Mesodermal cell (in vitro differentiated cells): ENCODE results near the gene APLP2. TPM values are rescaled to one million over a fixed set of nuclear protein-coding genes. Genes with fewer than 3 reads are reported as not detected.
"Not testable (repeated sequence)": the region's sequence is repeated elsewhere in the genome, so short reads cannot be mapped to it uniquely, and the experiment has no call there.

ENCODE experiments used
- H3K27ac ChIP-seq: 2 replicates; pipeline ENCODE4 v1.7.0; 2013; ENCODE audit warnings: mild to moderate bottlenecking, low read depth, low read length, moderate library complexity; ENCODE audit not compliant: severe bottlenecking
- H3K36me3 ChIP-seq: 2 replicates; pipeline ENCODE4 v1.7.1; 2013; ENCODE audit warnings: mild to moderate bottlenecking, low read length, moderate library complexity; ENCODE audit not compliant: control insufficient read depth, insufficient read depth
- H3K4me1 ChIP-seq: one replicate; pipeline ENCODE4 v1.7.1; 2013; ENCODE audit warnings: mild to moderate bottlenecking, low read length; ENCODE audit not compliant: insufficient read depth, control insufficient read depth, poor library complexity, severe bottlenecking
- H3K4me3 ChIP-seq: 2 replicates; pipeline ENCODE4 v1.7.0; 2013; ENCODE audit warnings: low read length, control low read depth, mild to moderate bottlenecking; ENCODE audit not compliant: insufficient read depth, poor library complexity, severe bottlenecking; ENCODE audit errors: extremely low read depth
- H3K9me3 ChIP-seq: 2 replicates; pipeline ENCODE4 v1.7.1; 2013; ENCODE audit warnings: mild to moderate bottlenecking, low read length, moderate library complexity; ENCODE audit not compliant: control insufficient read depth
- WGBS, 2 experiments: methylation state at CpG; one replicate each; pipeline ENCODE4 v1.1.5; 2013; ENCODE audit warnings: missing lambda C conversion rate in 2 of 2; ENCODE audit not compliant: insufficient coverage in 2 of 2; 5-methylcytosine and 5-hydroxymethylcytosine counted together
- polyA plus RNA-seq, 2 experiments: library from polyadenylated mRNA; stranded (reverse); fragments of 50-300 nt; gene quantifications; one replicate each; pipeline ENCODE4 v1.2.3, GENCODE V29; 2013

The APLP2 gene
- polyA plus RNA-seq (2013, experiment 1 of 2): 520 TPM
- polyA plus RNA-seq (2013, experiment 2 of 2): 488 TPM

DNA sequence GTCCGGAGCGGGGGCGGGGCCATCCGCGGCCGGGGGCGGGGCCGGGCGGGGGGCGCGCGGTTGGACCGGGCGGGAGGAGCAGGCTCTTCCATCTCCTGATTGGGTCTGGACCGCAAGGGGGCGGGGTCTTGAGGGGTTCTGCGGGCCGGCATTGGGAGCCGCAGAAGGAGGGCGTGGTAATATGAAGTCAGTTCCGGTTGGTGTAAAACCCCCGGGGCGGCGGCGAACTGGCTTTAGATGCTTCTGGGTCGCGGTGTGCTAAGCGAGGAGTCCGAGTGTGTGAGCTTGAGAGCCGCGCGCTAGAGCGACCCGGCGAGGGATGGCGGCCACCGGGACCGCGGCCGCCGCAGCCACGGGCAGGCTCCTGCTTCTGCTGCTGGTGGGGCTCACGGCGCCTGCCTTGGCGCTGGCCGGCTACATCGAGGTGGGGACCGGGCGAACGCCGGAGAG lies at the start of gene APLP2:
APLP2 (plus strand) TSS at position 236 of the 450 bp plus-strand sequence; CDS start at position 320, 84 bp downstream.
- peak within 1 kb of the TSS; percentile 69 for H3K4me3 ChIP-seq
- H3K9me3 ChIP-seq: no peaks in the 10 kb centered on the region
- H3K4me1 ChIP-seq: peaks cover 13% of the 10 kb centered on the region
- peak within 1 kb of the TSS; percentile 88 for H3K27ac ChIP-seq
- WGBS, 2 experiments: 0% methylated on average over 27 to 31 of the region's 51 CpGs
- H3K36me3 ChIP-seq: peaks cover 11% of the 10 kb centered on the region

DNA sequence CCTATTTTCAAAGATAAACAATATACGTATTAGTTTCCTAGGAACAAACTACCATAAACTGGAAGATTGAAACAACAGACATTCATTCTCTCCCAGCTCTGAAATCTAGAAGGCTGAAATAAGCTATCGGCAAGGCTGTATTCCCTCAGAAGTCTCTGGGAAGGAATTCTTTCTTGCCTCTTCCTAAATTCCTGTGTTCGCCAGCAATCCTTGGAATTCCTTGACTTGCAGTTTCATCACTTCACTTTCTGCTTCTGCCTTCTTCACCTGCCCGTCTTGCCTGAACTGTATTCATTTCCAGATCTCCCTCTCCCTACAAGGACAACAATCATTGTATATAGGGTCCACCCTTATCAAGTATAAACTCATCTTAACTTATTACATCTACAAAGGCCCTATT lies 49.4 kb upstream of the APLP2 start:
- no peaks in the 10 kb centered on the region for H3K36me3 ChIP-seq
- H3K27ac ChIP-seq: peak overlapping the region; percentile 36
- 55 to 64% methylated on average over 4 of the region's 4 CpGs for WGBS, 2 experiments
- H3K9me3 ChIP-seq: no peaks in the 10 kb centered on the region
- H3K4me1 ChIP-seq: peaks cover 13% of the 10 kb centered on the region
- no peak overlapping the region for H3K4me3 ChIP-seq

DNA sequence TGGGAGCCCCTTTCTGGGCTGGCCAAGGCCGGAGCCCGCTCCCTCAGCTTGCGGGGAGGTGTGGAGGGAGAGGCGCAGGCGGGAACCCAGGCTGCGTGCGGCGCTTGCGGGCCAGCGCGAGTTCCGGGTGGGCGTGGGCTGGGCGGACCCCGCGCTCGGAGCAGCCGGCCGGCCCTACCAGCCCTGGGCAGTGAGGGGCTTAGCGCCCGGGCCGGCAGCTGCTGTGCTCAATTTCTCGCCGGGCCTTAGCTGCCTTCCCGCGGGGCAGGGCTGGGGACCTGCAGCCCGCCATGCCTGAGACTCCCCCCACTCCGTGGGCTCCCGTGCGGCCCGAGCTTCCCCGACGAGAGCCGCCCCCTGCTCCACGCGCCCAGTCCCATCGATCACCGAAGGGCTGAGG lies 48.1 kb upstream of the APLP2 start:
- H3K9me3 ChIP-seq, H3K27ac ChIP-seq, H3K4me3 ChIP-seq, H3K36me3 ChIP-seq: not testable (repeated sequence)
- 94 to 96% methylated on average over 23 to 31 of the region's 38 CpGs for WGBS, 2 experiments
- H3K4me1 ChIP-seq: peaks cover 13% of the 10 kb centered on the region

DNA sequence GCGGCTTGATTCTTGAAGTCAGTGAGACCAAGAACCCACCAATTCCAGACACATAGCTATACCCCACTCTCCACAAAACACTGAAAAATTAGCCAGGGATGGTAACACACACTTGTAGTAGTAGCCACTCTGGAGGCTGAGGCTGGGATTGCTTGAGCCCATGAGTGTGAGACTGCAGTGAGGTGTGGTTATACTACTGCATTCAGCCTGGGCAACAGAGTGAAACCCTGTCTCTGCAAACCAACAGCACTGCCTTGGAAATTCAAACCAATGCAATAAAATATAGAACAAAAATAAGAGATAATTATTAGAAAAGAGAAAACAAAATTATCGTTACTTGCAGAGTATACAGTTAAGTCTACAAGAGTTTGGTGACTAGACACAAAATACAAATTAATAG lies 46.9 kb upstream of the APLP2 start:
- Histone ChIP-seq H3K9me3 (no peaks in the 10 kb centered on the region), H3K4me1 (peaks cover 13% of the 10 kb centered on the region), H3K4me3 (no peak overlapping the region), H3K36me3 (no peaks in the 10 kb centered on the region), H3K27ac (no peak overlapping the region)
- 100% methylated on average over 1 of the region's 2 CpGs; no CpG with 5 or more reads in 1 of the 2 experiments for WGBS, 2 experiments

DNA sequence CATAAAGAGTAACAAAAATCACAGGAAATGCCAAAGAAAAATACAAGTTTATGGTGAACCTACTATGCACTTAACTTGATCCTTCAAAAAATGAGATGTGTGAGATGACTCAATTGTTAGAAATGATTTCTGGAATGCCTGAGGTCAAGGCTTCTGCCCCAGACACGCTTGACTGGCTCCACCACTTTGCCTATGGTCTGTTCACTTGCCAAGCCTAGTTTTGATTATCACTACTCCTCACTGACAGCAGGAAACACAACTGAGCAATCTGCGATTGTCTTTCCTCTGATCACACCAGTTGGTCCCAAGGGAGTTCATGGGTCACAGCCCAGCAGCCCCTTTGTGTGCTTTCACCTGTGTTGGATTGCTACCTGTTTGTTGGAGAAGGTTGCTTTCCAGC lies 46.5 kb upstream of the APLP2 start:
- no peak overlapping the region for H3K27ac ChIP-seq
- no peak overlapping the region for H3K4me3 ChIP-seq
- H3K4me1 ChIP-seq: peaks cover 13% of the 10 kb centered on the region
- H3K36me3 ChIP-seq: no peaks in the 10 kb centered on the region
- H3K9me3 ChIP-seq: no peaks in the 10 kb centered on the region
- WGBS, 2 experiments: 80 to 92% methylated on average over 2 of the region's 2 CpGs

DNA sequence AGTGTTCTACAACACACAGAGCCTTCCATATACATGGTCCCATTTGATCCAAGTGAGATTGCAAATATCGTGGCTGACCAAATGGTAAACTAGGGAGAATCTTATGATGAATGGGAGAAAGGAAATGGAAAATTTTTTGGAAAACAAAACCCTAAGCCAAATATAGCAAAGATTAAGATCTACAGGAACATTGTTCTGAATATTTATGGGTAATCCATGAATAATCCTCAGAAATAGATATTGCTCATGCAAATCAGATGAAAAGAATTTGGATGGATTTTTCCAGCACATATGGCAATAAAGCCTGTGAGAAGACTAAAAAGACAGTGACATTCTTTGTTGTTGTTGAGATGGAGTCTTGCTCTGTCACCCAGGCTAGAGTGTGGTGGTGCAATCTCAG lies 45.3 kb upstream of the APLP2 start:
- Histone ChIP-seq H3K27ac (no peak overlapping the region), H3K9me3 (no peaks in the 10 kb centered on the region), H3K4me3 (no peak overlapping the region), H3K36me3 (no peaks in the 10 kb centered on the region), H3K4me1 (peaks cover 13% of the 10 kb centered on the region)
- no CpG with 5 or more reads among the region's 1 CpG for WGBS, 2 experiments

DNA sequence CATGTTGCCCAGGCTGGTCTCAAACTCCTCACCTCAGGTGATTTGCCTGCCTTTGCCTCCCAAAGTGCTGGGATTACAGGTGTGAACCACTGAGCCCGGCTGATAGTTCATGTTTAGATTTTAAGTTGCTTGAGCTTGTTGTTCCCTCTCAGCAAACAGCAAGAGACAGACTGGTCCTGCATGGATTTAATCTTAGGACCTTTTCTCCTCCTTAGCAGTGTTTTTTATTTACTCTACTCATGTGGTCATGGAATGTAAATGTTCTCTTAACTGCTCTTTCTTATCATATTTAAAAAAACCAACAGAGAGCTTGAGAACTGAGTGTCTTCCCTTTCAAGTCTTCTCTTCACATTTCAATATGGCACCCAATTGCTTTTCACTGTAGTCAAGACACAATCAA lies 44.3 kb upstream of the APLP2 start:
- WGBS, 2 experiments: 100% methylated on average over 1 of the region's 1 CpG; no CpG with 5 or more reads in 1 of the 2 experiments
- Histone ChIP-seq H3K9me3 (no peaks in the 10 kb centered on the region), H3K27ac (no peak overlapping the region), H3K36me3 (no peaks in the 10 kb centered on the region), H3K4me3 (no peak overlapping the region), H3K4me1 (peaks cover 11% of the 10 kb centered on the region)

DNA sequence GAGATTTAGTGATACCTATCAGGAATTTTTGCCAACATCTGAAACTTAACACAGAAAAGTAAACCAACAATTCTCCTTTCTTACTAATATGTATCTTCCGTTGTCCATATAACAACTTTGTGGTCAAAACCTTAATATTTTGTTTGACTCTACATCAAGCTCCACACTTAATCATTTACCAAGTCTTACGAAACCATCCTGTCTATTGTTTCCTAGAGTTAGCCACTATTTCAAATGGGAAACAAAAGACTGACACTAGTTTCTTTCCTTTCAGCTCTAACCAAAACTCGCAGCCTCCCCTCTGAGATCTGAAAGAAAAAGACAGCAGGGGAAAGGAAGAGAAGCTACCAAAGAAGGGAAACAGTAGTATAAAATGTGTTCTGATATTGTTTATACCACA lies 40.6 kb upstream of the APLP2 start:
- H3K9me3 ChIP-seq: no peaks in the 10 kb centered on the region
- WGBS, 2 experiments: 95 to 100% methylated on average over 2 of the region's 3 CpGs
- no peak overlapping the region for H3K27ac ChIP-seq
- H3K36me3 ChIP-seq: no peaks in the 10 kb centered on the region
- peaks cover 11% of the 10 kb centered on the region for H3K4me1 ChIP-seq
- no peak overlapping the region for H3K4me3 ChIP-seq

DNA sequence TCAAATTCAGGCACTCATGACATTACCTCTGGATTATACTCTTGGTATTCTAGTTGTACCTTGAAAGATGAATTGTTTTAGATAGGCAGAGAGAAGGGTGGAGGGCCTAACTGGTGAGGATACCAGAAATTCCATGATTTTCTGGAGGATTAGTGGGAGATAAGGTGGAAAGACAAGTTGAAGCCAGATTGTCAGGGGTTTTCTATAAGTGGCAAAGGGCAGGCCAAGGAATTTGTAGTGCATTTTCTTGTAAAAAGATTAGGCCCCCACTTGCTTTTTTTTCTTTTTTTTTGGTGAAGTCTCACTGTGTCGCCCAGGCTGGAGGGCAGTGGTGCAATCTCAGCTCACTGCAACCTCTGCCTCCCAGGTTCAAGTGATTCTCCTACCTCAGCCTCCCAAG lies 38.6 kb upstream of the APLP2 start:
- Histone ChIP-seq H3K4me3 (no peak overlapping the region), H3K36me3 (no peaks in the 10 kb centered on the region), H3K4me1 (peaks cover 11% of the 10 kb centered on the region), H3K27ac (no peak overlapping the region), H3K9me3 (no peaks in the 10 kb centered on the region)
- WGBS, 2 experiments: 71 to 73% methylated on average over 1 of the region's 1 CpG

DNA sequence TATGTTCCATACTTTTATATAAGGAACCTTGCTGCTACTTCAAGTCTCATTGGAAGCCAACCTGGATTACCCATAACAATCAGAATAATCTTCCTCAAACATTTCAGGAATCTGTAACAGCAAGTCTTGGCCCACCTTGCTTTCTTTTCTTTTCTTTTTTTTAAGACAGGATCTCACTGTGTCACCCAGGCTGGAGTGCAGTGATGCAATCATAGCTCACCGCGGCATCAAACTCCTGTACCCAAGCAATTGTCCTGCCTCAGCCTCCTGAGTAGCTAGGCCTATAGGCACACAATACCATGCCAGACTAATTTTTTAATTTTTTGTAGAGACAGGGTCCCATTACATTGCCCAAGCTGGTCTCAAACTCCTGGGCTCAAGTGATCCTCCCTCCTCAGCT lies 37.7 kb upstream of the APLP2 start:
- Histone ChIP-seq H3K9me3 (no peaks in the 10 kb centered on the region), H3K4me3 (no peak overlapping the region), H3K4me1 (peaks cover 11% of the 10 kb centered on the region), H3K27ac (no peak overlapping the region), H3K36me3 (no peaks in the 10 kb centered on the region)
- WGBS, 2 experiments: 93 to 100% methylated on average over 2 of the region's 2 CpGs

DNA sequence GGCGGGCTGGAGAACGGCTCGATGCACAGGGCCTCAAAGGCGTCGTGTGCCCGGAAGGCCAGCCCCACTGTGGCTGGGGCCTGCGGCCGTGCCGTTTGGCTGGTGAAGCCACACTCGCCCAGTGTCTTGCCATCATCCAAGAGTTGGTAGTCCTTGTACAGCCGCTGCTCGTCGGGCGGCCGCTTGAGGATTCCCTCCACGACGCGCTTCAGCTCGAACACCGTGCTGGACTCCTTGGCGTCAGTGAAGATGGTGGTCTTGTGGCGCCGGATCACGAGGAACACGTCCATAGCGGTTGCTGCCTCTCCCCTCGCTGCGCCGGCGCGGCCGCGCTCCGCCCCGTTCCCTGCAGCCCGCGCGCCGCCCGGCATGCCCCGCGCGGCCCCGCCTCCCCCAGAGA lies 36.8 kb upstream of the APLP2 start:
- H3K4me1 ChIP-seq: peaks cover 11% of the 10 kb centered on the region
- no peaks in the 10 kb centered on the region for H3K9me3 ChIP-seq
- no peak overlapping the region for H3K4me3 ChIP-seq
- H3K27ac ChIP-seq: no peak overlapping the region
- no peaks in the 10 kb centered on the region for H3K36me3 ChIP-seq
- WGBS, 2 experiments: 94 to 98% methylated on average over 30 to 35 of the region's 44 CpGs
